ENCODE results near the gene NDUFC1.

The NDUFC1 gene

GRCh38 chr4:139286186-139286698 is 16.0 kb downstream of the NDUFC1 start:
- DNase-seq (ENCODE audit: low read depth in 1 of 2, low spot score in 1 of 2): no peak
- TF ChIP-seq JUND (IDR thresholded peaks at IDR 0.05; ENCODE audit: low read depth): no peak
- in situ Hi-C loops (cut with HindIII; ENCODE audit: low pct_unique_long_range_greater_than_20kb, low sequenced_read_pairs): no loop called here

GRCh38 chr4:139282721-139283075 is 19.6 kb downstream of the NDUFC1 start:
- no peak for DNase-seq (ENCODE audit: low read depth in 1 of 2, low spot score in 1 of 2)
- in situ Hi-C loops (cut with HindIII; ENCODE audit: low pct_unique_long_range_greater_than_20kb, low sequenced_read_pairs): no loop called here
- TF ChIP-seq JUND (IDR thresholded peaks at IDR 0.05; ENCODE audit: low read depth): no peak

GRCh38 chr4:139282065-139282720 is 20.1 kb downstream of the NDUFC1 start:
- no peak for TF ChIP-seq JUND (IDR thresholded peaks at IDR 0.05; ENCODE audit: low read depth)
- in situ Hi-C loops (cut with HindIII; ENCODE audit: low pct_unique_long_range_greater_than_20kb, low sequenced_read_pairs): no loop called here

GRCh38 chr4:139279760-139280620 is 22.3 kb downstream of the NDUFC1 start, which contains the start of gene MGARP:
Gene MGARP, minus strand, starts transcription at chr4:139280225. Its CDS starts 67 bp downstream, at chr4:139280158.
- DNase-seq (ENCODE audit: low read depth in 1 of 2, low spot score in 1 of 2): no peak
- no peak for TF ChIP-seq JUND (IDR thresholded peaks at IDR 0.05; ENCODE audit: low read depth)
- in situ Hi-C loops (cut with HindIII; ENCODE audit: low pct_unique_long_range_greater_than_20kb, low sequenced_read_pairs): no loop called here

More at GRCh38 chr4:139282065-139282720, 20.1 kb downstream of the NDUFC1 start:
- DNase-seq (ENCODE audit: low read depth in 1 of 2, low spot score in 1 of 2): no peak

GRCh38 chr4:139278912-139279759 is 23.1 kb downstream of the NDUFC1 start:
- in situ Hi-C loops (cut with HindIII; ENCODE audit: low pct_unique_long_range_greater_than_20kb, low sequenced_read_pairs): no loop called here
- TF ChIP-seq JUND (IDR thresholded peaks at IDR 0.05; ENCODE audit: low read depth): no peak
- no peak for DNase-seq (ENCODE audit: low read depth in 1 of 2, low spot score in 1 of 2)

GRCh38 chr4:139278485-139278884 is 23.8 kb downstream of the NDUFC1 start:
- in situ Hi-C loops (cut with HindIII; ENCODE audit: low pct_unique_long_range_greater_than_20kb, low sequenced_read_pairs): no loop called here
- TF ChIP-seq JUND (IDR thresholded peaks at IDR 0.05; ENCODE audit: low read depth): no peak
- no peak for DNase-seq (ENCODE audit: low read depth in 1 of 2, low spot score in 1 of 2)

GRCh38 chr4:139275281-139275735 is 27.0 kb downstream of the NDUFC1 start:
- in situ Hi-C loops (cut with HindIII; ENCODE audit: low pct_unique_long_range_greater_than_20kb, low sequenced_read_pairs): no loop called here
- TF ChIP-seq JUND (IDR thresholded peaks at IDR 0.05; ENCODE audit: low read depth): no peak

GRCh38 chr4:139274790-139275189 is 27.5 kb downstream of the NDUFC1 start:
- TF ChIP-seq JUND (IDR thresholded peaks at IDR 0.05; ENCODE audit: low read depth): no peak
- in situ Hi-C loops (cut with HindIII; ENCODE audit: low pct_unique_long_range_greater_than_20kb, low sequenced_read_pairs): no loop called here
- DNase-seq (ENCODE audit: low read depth in 1 of 2, low spot score in 1 of 2): no peak

More at GRCh38 chr4:139275281-139275735, 27.0 kb downstream of the NDUFC1 start:
- DNase-seq (ENCODE audit: low read depth in 1 of 2, low spot score in 1 of 2): no peak

- in situ Hi-C loops (cut with HindIII; ENCODE audit: low pct_unique_long_range_greater_than_20kb, low sequenced_read_pairs): no loop called here
- DNase-seq (ENCODE audit: low read depth in 1 of 2, low spot score in 1 of 2): no peak
- TF ChIP-seq JUND (IDR thresholded peaks at IDR 0.05; ENCODE audit: low read depth): no peak
Observed at GRCh38 chr4:139273835-139274234, 28.4 kb downstream of the NDUFC1 start.

- no peak for DNase-seq (ENCODE audit: low read depth in 1 of 2, low spot score in 1 of 2)
- no peak for TF ChIP-seq JUND (IDR thresholded peaks at IDR 0.05; ENCODE audit: low read depth)
- in situ Hi-C loops (cut with HindIII; ENCODE audit: low pct_unique_long_range_greater_than_20kb, low sequenced_read_pairs): no loop called here
Observed at GRCh38 chr4:139267301-139267700, 35.0 kb downstream of the NDUFC1 start.

GRCh38 chr4:139266583-139267257 is 35.6 kb downstream of the NDUFC1 start:
- no peak for TF ChIP-seq JUND (IDR thresholded peaks at IDR 0.05; ENCODE audit: low read depth)
- in situ Hi-C loops (cut with HindIII; ENCODE audit: low pct_unique_long_range_greater_than_20kb, low sequenced_read_pairs): no loop called here

GRCh38 chr4:139266208-139266582 is 36.1 kb downstream of the NDUFC1 start:
- no peak for TF ChIP-seq JUND (IDR thresholded peaks at IDR 0.05; ENCODE audit: low read depth)
- in situ Hi-C loops (cut with HindIII; ENCODE audit: low pct_unique_long_range_greater_than_20kb, low sequenced_read_pairs): no loop called here
- no peak for DNase-seq (ENCODE audit: low read depth in 1 of 2, low spot score in 1 of 2)

More at GRCh38 chr4:139266583-139267257, 35.6 kb downstream of the NDUFC1 start:
- no peak for DNase-seq (ENCODE audit: low read depth in 1 of 2, low spot score in 1 of 2)
